GM19351 (cell line): ENCODE results near the gene SYTL3.

Experiments used
- ATAC-seq: cut with Tn5 transposase; IDR thresholded peaks from one replicate; pipeline ENCODE4 v1.9.1; 2021; ENCODE audit warnings: mild to moderate bottlenecking, moderate library complexity; ENCODE audit not compliant: unreplicated experiment

Gene SYTL3

GRCh38 chr6:158770533-158771330 is 120.9 kb downstream of the SYTL3 start:
- no peak for ATAC-seq

DNA sequence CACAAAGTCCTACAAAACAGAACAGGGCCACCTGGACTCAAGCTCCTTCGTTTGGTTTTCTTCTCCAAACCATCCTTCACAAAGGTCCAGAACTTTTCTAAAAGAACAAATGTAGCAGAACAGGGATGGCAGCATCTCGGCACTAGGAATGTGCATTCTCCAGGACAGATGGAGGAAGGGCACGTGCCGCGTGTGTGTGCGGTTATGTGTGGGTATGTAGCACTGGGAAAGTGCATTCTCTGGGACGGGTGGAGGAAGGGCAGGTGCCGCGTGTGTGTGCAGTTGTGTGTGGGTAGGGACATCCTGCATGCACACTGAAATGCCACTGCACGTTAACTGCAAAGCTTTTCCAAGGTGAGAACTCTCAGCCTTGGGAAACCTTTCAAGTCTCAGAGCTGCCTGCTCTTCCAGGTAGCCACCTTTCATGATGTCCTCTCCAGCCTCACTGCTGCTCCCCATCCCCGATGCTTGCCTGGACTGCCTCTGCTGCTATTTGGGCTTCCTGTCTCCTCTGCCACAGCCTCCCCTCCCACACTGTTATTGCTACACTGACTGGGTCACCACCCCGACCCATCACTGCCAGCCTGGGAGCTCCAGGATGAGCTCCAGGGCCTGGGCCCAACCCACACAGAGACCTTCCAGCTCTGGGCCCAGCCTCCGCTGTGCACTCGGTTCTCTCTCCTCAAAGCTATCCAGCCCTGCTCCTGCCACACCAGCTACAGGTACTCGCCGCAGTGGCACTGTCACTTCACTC is 121.7 kb downstream of the SYTL3 start:
- no peak for ATAC-seq

GRCh38 chr6:158772172-158772571 is 122.3 kb downstream of the SYTL3 start:
- ATAC-seq: no peak

- no peak for ATAC-seq
These were observed 123.1 kb downstream of the SYTL3 start for GRCh38 chr6:158772851-158773371.

DNA sequence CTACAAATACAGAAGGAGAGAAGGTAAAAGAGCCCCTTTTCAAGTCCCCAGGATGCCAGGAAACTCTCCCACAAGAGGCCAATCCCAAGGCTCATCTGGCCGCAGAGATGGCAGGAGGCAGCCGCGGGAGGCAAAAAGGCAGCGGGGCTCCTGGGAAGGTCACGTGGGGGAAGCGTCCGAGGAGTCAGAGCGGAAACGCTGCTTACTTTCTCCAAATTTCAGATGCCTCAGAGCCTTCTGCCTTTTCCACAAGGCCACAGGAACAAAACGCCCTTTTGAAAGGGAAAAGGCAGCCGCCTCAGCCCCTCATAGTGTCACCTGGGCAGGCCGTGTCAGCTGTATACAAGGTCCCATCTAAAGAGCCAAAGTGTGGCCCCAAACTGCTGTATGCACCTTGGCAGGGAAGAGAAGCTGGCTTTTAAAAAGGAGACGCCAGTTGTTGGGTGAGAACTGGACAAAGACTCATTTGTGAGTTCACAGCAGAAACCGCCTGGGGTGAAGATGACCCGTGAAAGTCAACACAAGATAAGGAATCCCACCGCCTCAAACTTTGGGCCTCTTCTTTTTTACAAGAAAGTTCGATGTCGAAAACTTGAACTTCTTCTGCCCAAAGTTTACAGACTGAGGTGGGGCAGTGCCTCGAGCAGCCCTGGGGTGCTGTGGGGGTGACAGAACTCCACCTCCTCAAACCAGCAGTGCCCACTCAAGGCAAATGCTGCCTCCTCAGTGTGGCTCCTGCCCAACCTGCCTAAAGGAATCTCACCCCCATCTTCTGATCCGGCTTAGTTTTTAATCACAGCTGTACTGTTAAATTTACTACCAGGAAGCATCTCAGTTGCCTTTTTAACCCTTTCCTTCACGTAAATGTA is 124.0 kb downstream of the SYTL3 start:
- no peak for ATAC-seq

GRCh38 chr6:158774717-158775449 is 125.0 kb downstream of the SYTL3 start:
- no peak for ATAC-seq

DNA sequence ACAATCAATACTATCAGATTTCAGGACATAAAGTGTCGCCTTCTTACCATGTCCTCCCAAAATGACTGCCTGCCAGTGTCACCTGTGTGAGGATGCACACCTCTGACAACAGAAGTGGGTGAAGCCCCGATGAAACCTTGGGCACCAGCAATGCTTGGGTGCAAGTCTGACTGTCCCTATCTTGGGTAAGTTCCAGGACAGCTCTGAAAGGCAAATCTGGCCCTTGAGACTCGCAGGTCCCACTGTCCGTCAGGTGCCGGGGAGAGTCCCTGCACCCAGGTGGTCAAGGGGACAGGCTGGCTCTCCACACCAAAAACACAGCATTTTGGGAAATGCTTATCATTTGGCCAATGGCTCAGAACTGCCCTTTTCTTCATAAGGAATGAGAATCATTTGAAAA is 126.0 kb downstream of the SYTL3 start:
- ATAC-seq: no peak

DNA sequence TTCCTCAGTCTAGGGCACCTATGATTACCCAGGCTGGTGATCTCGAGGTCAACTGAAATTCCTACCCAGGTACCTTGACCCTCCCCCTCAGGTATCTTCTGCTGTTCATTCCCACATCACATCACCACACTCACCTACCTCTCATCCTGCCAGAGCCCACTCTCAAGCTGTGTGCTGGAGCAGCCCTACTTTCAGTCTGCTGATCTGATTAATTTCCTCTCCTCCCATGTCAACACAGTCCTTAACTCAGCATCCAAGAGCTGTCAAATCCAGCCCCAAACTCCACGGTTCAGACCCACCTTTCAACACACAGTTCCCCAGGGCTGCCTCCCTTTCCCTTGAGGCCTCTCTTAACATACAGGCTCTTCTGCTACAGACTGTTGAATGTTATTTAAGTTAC is 126.9 kb downstream of the SYTL3 start:
- ATAC-seq: no peak

GRCh38 chr6:158777510-158777909 is 127.7 kb downstream of the SYTL3 start:
- no peak for ATAC-seq

GRCh38 chr6:158778005-158778527 is 128.2 kb downstream of the SYTL3 start:
- ATAC-seq: no peak

- no peak for ATAC-seq
These were observed 130.5 kb downstream of the SYTL3 start for GRCh38 chr6:158780246-158780884.

DNA sequence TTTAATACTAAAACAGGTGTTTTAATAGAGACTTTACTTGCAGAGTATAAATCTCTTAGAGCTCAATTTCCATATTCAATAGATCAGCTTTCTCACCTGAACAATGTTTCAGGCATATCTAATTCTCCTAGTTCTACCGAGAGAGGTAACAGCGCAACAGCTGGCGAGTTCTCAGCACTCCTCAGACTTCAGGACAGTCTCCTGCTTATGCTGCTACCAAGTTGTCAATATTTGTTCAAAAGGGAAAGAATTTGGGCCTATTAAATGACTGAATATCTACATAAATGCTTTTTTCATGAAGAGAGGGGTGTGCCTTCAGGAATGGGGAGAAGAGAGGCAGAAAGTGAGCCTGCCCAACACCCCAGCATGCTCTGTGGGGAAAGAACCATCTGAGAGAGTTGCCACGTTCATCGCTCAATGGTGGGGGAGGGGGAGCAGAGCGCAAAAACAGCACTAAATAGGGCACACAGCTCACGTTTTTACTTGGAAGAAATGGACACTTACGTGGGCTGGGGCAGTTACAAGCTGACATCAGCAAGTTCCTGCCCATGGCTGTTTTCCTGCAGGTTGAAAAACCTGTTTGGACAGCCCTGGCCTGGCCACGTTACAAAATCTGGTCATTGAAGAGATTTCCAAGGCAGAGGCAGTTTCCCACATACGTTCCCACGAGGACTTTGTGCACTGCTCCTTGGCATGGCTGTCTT is 131.3 kb downstream of the SYTL3 start:
- no peak for ATAC-seq

- no peak for ATAC-seq
These were observed 132.0 kb downstream of the SYTL3 start for GRCh38 chr6:158781692-158782373.

GRCh38 chr6:158782432-158783166 is 132.7 kb downstream of the SYTL3 start:
- no peak for ATAC-seq

DNA sequence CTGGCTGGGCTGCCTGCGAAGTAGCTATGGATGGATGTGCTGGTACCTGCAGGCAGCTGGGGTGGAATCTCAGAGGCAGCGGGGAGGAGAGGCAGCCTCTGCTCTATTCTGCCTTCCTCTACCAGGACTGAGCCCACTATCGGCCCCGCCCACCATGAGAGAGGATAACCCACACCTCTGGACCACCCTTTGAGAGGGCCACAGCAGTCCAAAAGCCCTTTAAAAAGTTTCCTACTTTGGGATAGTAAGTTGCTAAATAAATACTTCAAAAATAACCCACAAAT is 133.3 kb downstream of the SYTL3 start:
- ATAC-seq: no peak

DNA sequence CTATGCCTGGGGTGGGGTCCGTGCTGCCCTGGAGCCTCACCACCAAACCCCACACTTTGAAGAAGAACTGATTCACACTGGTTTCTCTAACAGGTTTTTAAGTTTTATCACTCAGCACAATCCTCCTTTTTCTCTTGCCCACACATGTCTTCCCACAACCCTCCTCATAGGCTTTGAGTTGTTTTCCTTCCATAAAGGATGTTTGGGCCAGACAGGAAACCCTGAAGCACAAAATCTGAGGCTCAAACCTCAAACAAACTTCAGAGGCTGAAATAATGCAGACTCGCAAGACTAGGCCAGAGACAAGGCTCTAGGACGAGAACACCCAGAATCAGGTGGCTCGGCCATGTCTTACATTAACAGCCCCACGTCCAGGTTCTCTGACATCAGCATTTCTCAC is 134.0 kb downstream of the SYTL3 start:
- no peak for ATAC-seq

DNA sequence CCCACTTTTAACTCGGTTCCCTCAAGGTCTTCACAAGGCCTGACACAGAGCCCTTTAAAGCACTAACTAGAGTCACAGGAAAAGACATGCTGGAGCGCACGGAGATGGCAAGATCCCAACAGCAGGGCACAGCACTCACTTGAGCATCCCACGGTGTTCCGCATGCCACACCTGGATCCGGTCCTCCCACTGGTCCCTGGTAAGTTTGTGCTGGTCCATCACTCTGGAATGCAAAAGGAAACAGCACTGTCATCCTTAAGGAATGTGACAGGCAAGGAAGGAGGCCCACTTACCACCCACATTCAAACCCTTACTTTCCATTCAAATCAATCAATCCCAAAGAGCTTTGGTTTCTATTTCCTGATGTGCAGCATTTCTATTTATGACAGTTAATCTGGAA is 134.7 kb downstream of the SYTL3 start:
- no peak for ATAC-seq

- no peak for ATAC-seq
These were observed 135.2 kb downstream of the SYTL3 start for GRCh38 chr6:158785036-158785435.
